K562 (cell line): ENCODE measurements around the gene IFT122. TPM values are rescaled to one million over a fixed set of nuclear protein-coding genes. Genes with fewer than 3 reads are reported as not detected.

Experiments
- ATAC-seq: fragments of 200-7000 bp; cut with Tn5 transposase; 3 replicates; pipeline ENCODE4 v1.9.1; 2020; ENCODE audit warnings: moderate library complexity
- BruUV-seq: library from RNA; stranded (reverse); fragments of 400-500 nt; replicated peaks from 2 replicates; lab custom pipeline; 2021; lab: Mats Ljungman, UMichigan
- CTCF ChIA-PET: fragments of 300-600 bp; formaldehyde crosslinking; extraction: SDS; loops from one replicate; lab custom pipeline; 2021; ENCODE audit warnings: low intra/inter-chr PET ratio; lab: Yijun Ruan, JAX
- POLR2A ChIA-PET: fragments of 300-600, 350-650 bp; sonication (Branson Sonifier 250); formaldehyde crosslinking; extraction: SDS; loops from one replicate; lab custom pipeline; 2021; ENCODE audit warnings: antibody characterized with exemption, inconsistent platforms; lab: Yijun Ruan, JAX
- DNase-seq, 4 experiments: peaks; one replicate each; pipeline versions ENCODE4 v3.0.0 to v3.0.0-alpha.2; 2011 to 2018; ENCODE audit warnings: low spot score in 3 of 4, mixed read lengths in 3 of 4; ENCODE audit errors: extremely low read depth in 1 of 4
- FAIRE-seq: peaks from 2 replicates; lab custom pipeline; 2011; peaks lifted over from hg19 to GRCh38; lab: Jason Lieb, UNC
- H2AFZ ChIP-seq: 2 replicates; pipeline ENCODE4 v1.6.0; 2011; ENCODE audit warnings: low read depth, low read length, control low read depth, inconsistent platforms
- H3K27ac ChIP-seq: fragments of 200-600 bp; 3 replicates; pipeline ENCODE4 v1.8.0; 2011; ENCODE audit warnings: low read depth, mild to moderate bottlenecking, control low read depth, inconsistent platforms, low read length, moderate library complexity, mixed read lengths; ENCODE audit errors: extremely low read depth
- H3K27me3 ChIP-seq, 2 experiments: fragments of 300-600 bp in 1 of 2; 2 replicates in 1 of 2; 3 replicates in 1 of 2; pipeline versions ENCODE4 v1.6.0 to v1.8.0; 2011; ENCODE audit warnings: inconsistent platforms in 2 of 2, low read length in 2 of 2, mild to moderate bottlenecking in 1 of 2, mixed read lengths in 1 of 2, moderate library complexity in 1 of 2; ENCODE audit not compliant: control insufficient read depth in 2 of 2, insufficient read depth in 2 of 2
- H3K36me3 ChIP-seq: fragments of 300-600 bp; 3 replicates; pipeline ENCODE4 v1.8.0; 2011; ENCODE audit warnings: mild to moderate bottlenecking, low read length, inconsistent platforms; ENCODE audit not compliant: control insufficient read depth, insufficient read depth
- H3K4me1 ChIP-seq, 2 experiments: fragments of 200-600 bp in 1 of 2; replicated peaks in 1 of 2; 2 replicates in 1 of 2; 3 replicates in 1 of 2; pipeline versions ENCODE4 v1.5.1 to v1.8.0; 2011; ENCODE audit warnings: inconsistent platforms in 2 of 2, low read length in 2 of 2, mild to moderate bottlenecking in 1 of 2, mixed read lengths in 1 of 2, moderate library complexity in 1 of 2; ENCODE audit not compliant: control insufficient read depth in 2 of 2, insufficient read depth in 2 of 2
- H3K4me2 ChIP-seq: 2 replicates; pipeline ENCODE4 v1.6.1; 2011; ENCODE audit warnings: low read length, control low read depth, inconsistent platforms, mixed read lengths; ENCODE audit not compliant: insufficient read depth
- H3K4me3 ChIP-seq: fragments of 200-600 bp; sonication (generic), shearing (Covaris generic); 2 replicates; pipeline ENCODE4 v1.5.1; 2016; ENCODE audit warnings: control low read depth, inconsistent platforms
- H3K79me2 ChIP-seq: fragments of 200-600 bp; 3 replicates; pipeline ENCODE4 v1.8.0; 2011; ENCODE audit warnings: low read length, inconsistent platforms; ENCODE audit not compliant: control insufficient read depth, insufficient read depth
- H3K9ac ChIP-seq, 2 experiments: 2 replicates each; pipeline versions ENCODE4 v1.6.0 to v1.6.1; 2011; ENCODE audit warnings: low read depth in 2 of 2, low read length in 2 of 2, control low read depth in 1 of 2, inconsistent platforms in 1 of 2, mild to moderate bottlenecking in 1 of 2, mixed read lengths in 1 of 2; ENCODE audit not compliant: insufficient read depth in 1 of 2
- H3K9me1 ChIP-seq: one replicate; pipeline ENCODE4 v1.6.0; 2011; ENCODE audit warnings: inconsistent platforms, mild to moderate bottlenecking, low read length, moderate library complexity; ENCODE audit not compliant: control insufficient read depth, insufficient read depth
- H3K9me3 ChIP-seq: replicated peaks from 2 replicates; pipeline ENCODE4 v1.5.1; 2011; ENCODE audit warnings: low read depth, low read length, inconsistent platforms; ENCODE audit not compliant: control insufficient read depth, insufficient read depth
- H4K20me1 ChIP-seq: replicated peaks from 2 replicates; pipeline ENCODE4 v1.6.1; 2011; ENCODE audit warnings: low read length, inconsistent platforms, mixed read lengths; ENCODE audit not compliant: control insufficient read depth, insufficient read depth
- JUN ChIP-seq, 2 experiments: sonication (generic) in 1 of 2; formaldehyde crosslinking in 1 of 2; IDR thresholded peaks; 2 replicates each; pipeline versions ENCODE4 v1.6.1 to v1.8.0; 2012 to 2022; ENCODE audit warnings: borderline replicate concordance in 2 of 2, mild to moderate bottlenecking in 2 of 2, improper control_type of control experiment in 1 of 2, low read depth in 1 of 2, low read length in 1 of 2, missing genetic modification reagents in 1 of 2
- KLF1 ChIP-seq: fragments of 450-650 bp; IDR thresholded peaks from 2 replicates; pipeline ENCODE4 v1.6.1; 2016; ENCODE audit warnings: missing genetic modification characterization, missing compliant biosample characterization
- MEIS2 ChIP-seq: fragments of 450-650 bp; IDR thresholded peaks from 2 replicates; pipeline ENCODE4 v1.6.1; 2014; ENCODE audit warnings: mild to moderate bottlenecking; ENCODE audit not compliant: partially characterized antibody
- NFIX ChIP-seq: fragments of 250-450 bp; sonication (Bioruptor Pico); IDR thresholded peaks from 2 replicates; pipeline ENCODE4 v1.4.0; 2020; ENCODE audit warnings: low read depth, mild to moderate bottlenecking, moderate library complexity
- NFYB ChIP-seq: IDR thresholded peaks from 2 replicates; pipeline ENCODE4 v1.6.1; 2011; ENCODE audit warnings: mild to moderate bottlenecking, moderate library complexity; ENCODE audit not compliant: insufficient read length; ENCODE audit errors: extremely low read depth
- POLR3A ChIP-seq: IDR thresholded peaks from 2 replicates; pipeline ENCODE4 v1.6.1; 2011; ENCODE audit warnings: borderline replicate concordance, mild to moderate bottlenecking, moderate library complexity; ENCODE audit not compliant: insufficient read length, insufficient read depth; ENCODE audit errors: extremely low read depth
- RAD51 ChIP-seq: fragments of 450-650 bp; IDR thresholded peaks from 2 replicates; pipeline ENCODE4 v1.7.1; 2016; ENCODE audit warnings: low read depth, mild to moderate bottlenecking, borderline replicate concordance
- RHOXF2B ChIP-seq: fragments of 250-450 bp; sonication (Bioruptor Pico); conservative IDR thresholded peaks from 2 replicates; pipeline ENCODE4 v1.5.1; 2021
- ZNF124 ChIP-seq: sonication (generic); formaldehyde crosslinking; IDR thresholded peaks from 2 replicates; pipeline ENCODE4 v1.8.1; 2022; ENCODE audit warnings: missing genetic modification reagents
- WGBS: fragments of 100-300 bp; shearing (Covaris generic); methylation state at CpG from one replicate; pipeline ENCODE4 v1.1.6; 2016; ENCODE audit warnings: low coverage, mixed read lengths; ENCODE audit not compliant: insufficient coverage; ENCODE audit errors: missing lambda C conversion rate; 5-methylcytosine and 5-hydroxymethylcytosine counted together
- in situ Hi-C: fragments of 300-500 bp; cut with MboI; formaldehyde crosslinking; loops from 4 replicates; pipeline ENCODE4 v1.15.0; 2018; ENCODE audit warnings: inconsistent platforms, mixed read lengths
- intact Hi-C: fragments of 100-400 bp; cut with micrococcal nuclease; formaldehyde crosslinking; loops from 2 replicates; pipeline ENCODE4 v1.14.2; 2022
- polyA plus RNA-seq, 8 experiments: library from polyadenylated mRNA; depleted of rRNA in 4 of 8; stranded (reverse) in 5 of 8; unstranded in 3 of 8; fragments of >200 nt; fragmentation: Nextera tagmentation in 2 of 8; fragmentation: Illumina TruSeq in 1 of 8; extraction: Ambion mirVana in 2 of 8; extraction: Trizol in 1 of 8; gene quantifications; 2 replicates each; pipeline versions ENCODE4 v1.2.1 to v1.2.3, GENCODE V29; 2011 to 2014; ENCODE audit warnings: inconsistent platforms in 1 of 8, missing spikeins in 1 of 8
- total RNA-seq, 7 experiments: library from RNA; depleted of rRNA in 6 of 7; stranded (reverse); fragments of >200 nt in 6 of 7; fragmentation: Illumina TruSeq in 2 of 7; extraction: Trizol in 2 of 7; gene quantifications; 2 replicates each; pipeline versions ENCODE4 v1.2.1 to v1.2.3, GENCODE V29; 2011 to 2021; ENCODE audit warnings: low replicate concordance in 1 of 7
- TF ChIP-seq, protein P1 (sequence below): sonication (generic); formaldehyde crosslinking; IDR thresholded peaks from 2 replicates; pipeline ENCODE4 v1.9.0; 2022; ENCODE audit warnings: mild to moderate bottlenecking, missing genetic modification reagents
- TF ChIP-seq, protein P2 (sequence below): sonication (generic); formaldehyde crosslinking; IDR thresholded peaks from 2 replicates; pipeline ENCODE4 v1.5.0; 2020; ENCODE audit warnings: missing genetic modification reagents
- TF ChIP-seq, protein P3 (sequence below): fragments of 250-450 bp; sonication (Bioruptor Pico); IDR thresholded peaks from 2 replicates; pipeline ENCODE4 v1.8.0; 2022; ENCODE audit warnings: inconsistent platforms, mild to moderate bottlenecking, moderate library complexity, borderline replicate concordance

IFT122 gene
- total and polyA plus RNA-seq, 9 of the 15 experiments (the other 6 are each of a cell fraction or from before 2014, with no cell fraction given), result 2.4 to 11.5 (median 7.7) TPM

DNA sequence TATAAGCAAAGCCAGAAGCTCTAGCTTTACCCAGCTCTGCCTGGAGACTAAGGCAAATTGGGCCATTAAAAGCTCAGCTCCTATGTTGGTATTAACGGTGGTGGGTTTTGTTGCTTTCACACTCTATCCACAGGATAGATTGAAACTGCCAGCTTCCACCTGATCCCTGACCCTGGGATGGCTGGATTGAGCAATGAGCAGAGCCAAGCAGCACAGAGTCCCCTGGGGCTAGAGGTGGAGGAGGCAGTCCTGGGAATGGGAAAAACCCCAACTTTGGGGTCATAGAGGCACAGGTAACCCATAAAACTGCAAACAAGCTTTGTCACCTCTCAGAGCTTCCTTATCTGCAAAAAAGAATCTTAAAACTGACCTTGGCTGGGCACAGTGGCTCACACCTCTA lies 95.1 kb downstream of the IFT122 start:
- CTCF ChIA-PET, result no interaction called here
- Histone ChIP-seq H2AFZ (no peak overlapping the region), H3K4me1 (peaks cover 0 to 7% of the 10 kb centered on the region in 2 experiments; a peak in 3 of 5 replicates), H3K79me2 (no peaks in the 10 kb centered on the region), H3K9ac (no peak overlapping the region), H3K27ac (no peak overlapping the region), H3K36me3 (no peaks in the 10 kb centered on the region), H3K4me3 (no peak overlapping the region), H3K27me3 (peaks cover 4 to 22% of the 10 kb centered on the region in 2 experiments; a peak in 2 of 5 replicates), H3K9me3 (no peaks in the 10 kb centered on the region), H3K4me2 (no peak overlapping the region), H3K9me1 (no peaks in the 10 kb centered on the region), H4K20me1 (no peaks in the 10 kb centered on the region)
- POLR2A ChIA-PET, result interaction anchor here (0.9 kb wide), 1 partner anchor 9 kb away, joined by 3 read pairs; no protein-coding TSS in a partner anchor
- BruUV-seq, result no TSS peak
- intact Hi-C loops, result no loop called here
- in situ Hi-C loops, result no loop called here
- no peak for TF ChIP-seq JUN (IDR thresholded peaks at IDR 0.05; ENCODE audit: borderline replicate concordance, low read depth, low read length)
- no peak for TF ChIP-seq JUN (CRISPR knock-in tag; IDR thresholded peaks at IDR 0.05; ENCODE audit: borderline replicate concordance)
- FAIRE-seq (no peak), ATAC-seq (no peak), DNase-seq (no peak)
- WGBS, result no CpG with 5 or more reads among the region's 1 CpG

DNA sequence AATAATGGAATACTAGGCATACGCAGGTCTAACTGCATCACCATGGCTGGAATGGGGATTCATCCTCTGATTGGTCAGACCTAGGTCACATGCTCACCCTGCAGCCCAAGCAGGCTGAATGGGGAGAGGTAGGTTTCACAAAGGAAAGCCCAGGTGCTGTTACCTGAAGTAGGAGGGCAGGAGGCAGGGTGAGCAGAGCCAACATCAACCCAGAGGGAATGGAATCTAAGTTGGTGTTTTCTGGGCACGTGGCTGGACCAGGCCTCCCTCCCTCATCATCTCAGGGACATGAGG lies 96.3 kb downstream of the IFT122 start:
- Histone ChIP-seq H3K4me3 (no peak overlapping the region), H3K9me3 (no peaks in the 10 kb centered on the region), H3K79me2 (no peaks in the 10 kb centered on the region), H4K20me1 (no peaks in the 10 kb centered on the region), H3K9me1 (no peaks in the 10 kb centered on the region), H2AFZ (no peak overlapping the region), H3K27ac (no peak overlapping the region), H3K4me1 (peaks cover 0 to 4% of the 10 kb centered on the region in 2 experiments; a peak in 2 of 5 replicates)
- no peak for DNase-seq
- in situ Hi-C loops, result no loop called here
- TF ChIP-seq, protein P1, sequence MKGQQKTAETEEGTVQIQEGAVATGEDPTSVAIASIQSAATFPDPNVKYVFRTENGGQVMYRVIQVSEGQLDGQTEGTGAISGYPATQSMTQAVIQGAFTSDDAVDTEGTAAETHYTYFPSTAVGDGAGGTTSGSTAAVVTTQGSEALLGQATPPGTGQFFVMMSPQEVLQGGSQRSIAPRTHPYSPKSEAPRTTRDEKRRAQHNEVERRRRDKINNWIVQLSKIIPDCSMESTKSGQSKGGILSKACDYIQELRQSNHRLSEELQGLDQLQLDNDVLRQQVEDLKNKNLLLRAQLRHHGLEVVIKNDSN (CRISPR knock-in tag), result peak; percentile 91
- TF ChIP-seq RAD51 (peak; percentile 72; the same call in 1 of the 2 replicates), POLR3A (no peak), ZNF124 (CRISPR knock-in tag) (no peak), RHOXF2B (CRISPR knock-in tag) (no peak), NFYB (peak; percentile 2), KLF1 (tag) (no peak), MEIS2 (no peak), NFIX (CRISPR knock-in tag) (no peak)
- TF ChIP-seq, protein P2, sequence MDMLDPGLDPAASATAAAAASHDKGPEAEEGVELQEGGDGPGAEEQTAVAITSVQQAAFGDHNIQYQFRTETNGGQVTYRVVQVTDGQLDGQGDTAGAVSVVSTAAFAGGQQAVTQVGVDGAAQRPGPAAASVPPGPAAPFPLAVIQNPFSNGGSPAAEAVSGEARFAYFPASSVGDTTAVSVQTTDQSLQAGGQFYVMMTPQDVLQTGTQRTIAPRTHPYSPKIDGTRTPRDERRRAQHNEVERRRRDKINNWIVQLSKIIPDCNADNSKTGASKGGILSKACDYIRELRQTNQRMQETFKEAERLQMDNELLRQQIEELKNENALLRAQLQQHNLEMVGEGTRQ (CRISPR knock-in tag), result peak; percentile 76
- TF ChIP-seq, protein P3, sequence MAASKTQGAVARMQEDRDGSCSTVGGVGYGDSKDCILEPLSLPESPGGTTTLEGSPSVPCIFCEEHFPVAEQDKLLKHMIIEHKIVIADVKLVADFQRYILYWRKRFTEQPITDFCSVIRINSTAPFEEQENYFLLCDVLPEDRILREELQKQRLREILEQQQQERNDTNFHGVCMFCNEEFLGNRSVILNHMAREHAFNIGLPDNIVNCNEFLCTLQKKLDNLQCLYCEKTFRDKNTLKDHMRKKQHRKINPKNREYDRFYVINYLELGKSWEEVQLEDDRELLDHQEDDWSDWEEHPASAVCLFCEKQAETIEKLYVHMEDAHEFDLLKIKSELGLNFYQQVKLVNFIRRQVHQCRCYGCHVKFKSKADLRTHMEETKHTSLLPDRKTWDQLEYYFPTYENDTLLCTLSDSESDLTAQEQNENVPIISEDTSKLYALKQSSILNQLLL (CRISPR knock-in tag), result no peak
- TF ChIP-seq, all 486 proteins: peak for 4
- no TSS peak for BruUV-seq
- no peaks in the 10 kb centered on the region for H3K36me3 ChIP-seq
- no peak overlapping the region for H3K9ac ChIP-seq
- H3K27me3 ChIP-seq, result peaks cover 2 to 13% of the 10 kb centered on the region in 2 experiments; a peak in 2 of 5 replicates
- FAIRE-seq (no peak), ATAC-seq (0 out of 3 replicates have a peak, but pooled peaks have one; percentile 40)
- ChIA-PET CTCF (no interaction called here), POLR2A (no interaction called here)
- 24% methylated on average over 2 of the region's 2 CpGs for WGBS
- intact Hi-C loops, result no loop called here
- no peak overlapping the region; the same call in none of the 2 replicates for H3K4me2 ChIP-seq
